GM06990 (cell line): ENCODE results near the gene TCF4.

ENCODE experiments used
- DNase-seq: peaks from one replicate; pipeline ENCODE4 v3.0.0-alpha.2; 2011; ENCODE audit not compliant: insufficient read length; ENCODE audit errors: extremely low read depth
- H3K27me3 ChIP-seq: replicated peaks from 2 replicates; pipeline ENCODE4 v1.6.0; 2011; ENCODE audit warnings: low read length; ENCODE audit not compliant: control insufficient read depth, insufficient read depth
- H3K36me3 ChIP-seq: 2 replicates; pipeline ENCODE4 v1.5.1; 2011; ENCODE audit warnings: low read length; ENCODE audit not compliant: control insufficient read depth, insufficient read depth
- H3K4me3 ChIP-seq: replicated peaks from 2 replicates; pipeline ENCODE4 v1.5.1; 2011; ENCODE audit warnings: low read depth, mild to moderate bottlenecking, control low read depth, low read length
- TF ChIP-seq, protein P1 (sequence below): IDR thresholded peaks from 2 replicates; pipeline ENCODE4 v1.5.1; 2011; ENCODE audit warnings: low read length, control low read depth, mild to moderate bottlenecking, inconsistent platforms; ENCODE audit not compliant: insufficient read depth, poor library complexity, severe bottlenecking

Gene TCF4

GRCh38 chr18:55523001-55523400 is 65.0 kb downstream of the TCF4 start:
- TF ChIP-seq, protein P1, sequence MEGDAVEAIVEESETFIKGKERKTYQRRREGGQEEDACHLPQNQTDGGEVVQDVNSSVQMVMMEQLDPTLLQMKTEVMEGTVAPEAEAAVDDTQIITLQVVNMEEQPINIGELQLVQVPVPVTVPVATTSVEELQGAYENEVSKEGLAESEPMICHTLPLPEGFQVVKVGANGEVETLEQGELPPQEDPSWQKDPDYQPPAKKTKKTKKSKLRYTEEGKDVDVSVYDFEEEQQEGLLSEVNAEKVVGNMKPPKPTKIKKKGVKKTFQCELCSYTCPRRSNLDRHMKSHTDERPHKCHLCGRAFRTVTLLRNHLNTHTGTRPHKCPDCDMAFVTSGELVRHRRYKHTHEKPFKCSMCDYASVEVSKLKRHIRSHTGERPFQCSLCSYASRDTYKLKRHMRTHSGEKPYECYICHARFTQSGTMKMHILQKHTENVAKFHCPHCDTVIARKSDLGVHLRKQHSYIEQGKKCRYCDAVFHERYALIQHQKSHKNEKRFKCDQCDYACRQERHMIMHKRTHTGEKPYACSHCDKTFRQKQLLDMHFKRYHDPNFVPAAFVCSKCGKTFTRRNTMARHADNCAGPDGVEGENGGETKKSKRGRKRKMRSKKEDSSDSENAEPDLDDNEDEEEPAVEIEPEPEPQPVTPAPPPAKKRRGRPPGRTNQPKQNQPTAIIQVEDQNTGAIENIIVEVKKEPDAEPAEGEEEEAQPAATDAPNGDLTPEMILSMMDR, result no peak
- Histone ChIP-seq H3K4me3 (no peak overlapping the region), H3K36me3 (no peaks in the 10 kb centered on the region), H3K27me3 (no peaks in the 10 kb centered on the region)
- DNase-seq, result no peak

GRCh38 chr18:55522011-55522410 is 66.0 kb downstream of the TCF4 start:
- Histone ChIP-seq H3K36me3 (no peaks in the 10 kb centered on the region), H3K27me3 (no peaks in the 10 kb centered on the region), H3K4me3 (no peak overlapping the region)
- TF ChIP-seq, protein P1, result peak; percentile 76
- no peak for DNase-seq

- TF ChIP-seq, protein P1, result no peak
- no peak for DNase-seq
- Histone ChIP-seq H3K36me3 (no peaks in the 10 kb centered on the region), H3K27me3 (no peaks in the 10 kb centered on the region), H3K4me3 (no peak overlapping the region)
Measured at GRCh38 chr18:55517055-55517454, 70.9 kb downstream of the TCF4 start.

GRCh38 chr18:55515941-55516710 is 71.9 kb downstream of the TCF4 start:
- DNase-seq, result no peak
- no peaks in the 10 kb centered on the region for H3K27me3 ChIP-seq
- H3K36me3 ChIP-seq, result no peaks in the 10 kb centered on the region
- TF ChIP-seq, protein P1, result no peak
- H3K4me3 ChIP-seq, result no peak overlapping the region

DNA sequence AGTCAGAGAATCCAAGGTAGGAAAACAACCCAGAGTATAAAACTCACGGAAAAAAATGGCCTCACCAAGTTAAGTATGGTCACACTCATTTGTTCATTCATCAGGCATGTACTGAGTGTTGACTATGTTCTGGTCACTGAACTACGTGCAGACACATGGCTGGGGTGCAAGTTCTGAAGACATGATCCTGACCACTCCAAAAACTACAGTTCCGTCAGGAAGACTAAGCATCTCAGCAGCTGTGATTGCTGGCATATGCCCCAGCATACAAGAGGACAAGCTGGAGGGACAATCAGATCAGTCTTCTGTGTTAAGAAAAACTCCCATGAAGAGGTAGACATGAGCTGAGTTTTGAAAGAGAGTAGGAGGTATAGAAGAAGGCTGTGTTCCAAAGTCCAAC is 72.8 kb downstream of the TCF4 start:
- DNase-seq, result no peak
- H3K36me3 ChIP-seq, result no peaks in the 10 kb centered on the region
- no peak overlapping the region for H3K4me3 ChIP-seq

More for the DNA sequence above, 72.8 kb downstream of the TCF4 start:
- TF ChIP-seq, protein P1, result no peak
- no peaks in the 10 kb centered on the region for H3K27me3 ChIP-seq
